Stimulated activated CD4-positive, alpha-beta T cell treated with anti-CD3 and anti-CD28 coated beads, Interleukin-12 subunit alpha, Interleukin-12 subunit beta, amount 100 ng/mL, for 4 hours (primary cell): ENCODE data around the gene EIF4G3.

Experiments
- DNase-seq: peaks from one replicate; pipeline ENCODE4 v3.0.0-alpha.2; 2020

Gene EIF4G3

DNA sequence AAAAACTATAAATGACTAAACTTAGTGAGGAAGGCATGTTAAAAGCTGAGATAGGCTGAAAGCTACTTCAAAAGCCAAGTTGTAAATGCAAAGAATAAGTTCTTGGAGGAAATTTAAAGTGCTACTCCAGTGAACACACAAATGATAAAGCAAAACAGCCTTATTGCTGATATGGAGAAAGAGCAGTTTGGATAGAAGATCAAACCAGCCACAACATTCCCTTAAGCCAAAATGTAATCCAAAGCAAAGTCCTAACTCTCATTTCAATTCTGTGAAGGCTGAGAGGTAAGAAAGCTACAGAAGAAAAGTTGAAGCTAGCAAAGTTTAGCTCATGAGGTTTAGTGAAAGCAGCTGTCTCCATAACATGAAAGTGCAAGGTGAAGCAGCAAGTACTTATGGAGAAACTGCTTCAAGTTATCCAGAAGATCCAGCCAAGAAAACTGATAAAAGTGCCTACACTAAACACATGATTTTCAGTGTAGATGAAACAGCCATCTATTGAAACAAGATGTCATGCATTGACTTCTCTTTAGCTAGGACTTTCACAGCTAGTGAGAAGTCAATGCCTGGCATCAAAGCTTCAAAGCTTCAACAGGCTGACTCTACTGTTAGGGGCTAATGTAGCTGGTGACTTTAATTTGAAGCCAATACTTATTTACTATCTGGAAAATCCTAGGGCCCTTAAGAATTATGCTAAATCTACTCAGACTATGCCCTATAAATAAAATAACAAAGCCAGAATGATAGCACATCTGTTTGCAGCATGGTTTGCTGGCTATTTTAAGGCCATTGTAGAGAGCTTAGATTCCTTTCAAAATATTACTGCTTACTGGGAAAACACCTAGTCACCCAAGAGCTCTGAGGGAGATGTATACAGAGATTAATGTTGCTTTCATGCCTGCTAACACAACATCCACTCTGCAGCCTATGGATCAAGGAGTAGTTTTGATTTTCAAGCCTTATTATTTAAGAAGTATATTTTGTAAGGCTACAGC lies 188.6 kb downstream of the EIF4G3 start:
- no peak for DNase-seq

DNA sequence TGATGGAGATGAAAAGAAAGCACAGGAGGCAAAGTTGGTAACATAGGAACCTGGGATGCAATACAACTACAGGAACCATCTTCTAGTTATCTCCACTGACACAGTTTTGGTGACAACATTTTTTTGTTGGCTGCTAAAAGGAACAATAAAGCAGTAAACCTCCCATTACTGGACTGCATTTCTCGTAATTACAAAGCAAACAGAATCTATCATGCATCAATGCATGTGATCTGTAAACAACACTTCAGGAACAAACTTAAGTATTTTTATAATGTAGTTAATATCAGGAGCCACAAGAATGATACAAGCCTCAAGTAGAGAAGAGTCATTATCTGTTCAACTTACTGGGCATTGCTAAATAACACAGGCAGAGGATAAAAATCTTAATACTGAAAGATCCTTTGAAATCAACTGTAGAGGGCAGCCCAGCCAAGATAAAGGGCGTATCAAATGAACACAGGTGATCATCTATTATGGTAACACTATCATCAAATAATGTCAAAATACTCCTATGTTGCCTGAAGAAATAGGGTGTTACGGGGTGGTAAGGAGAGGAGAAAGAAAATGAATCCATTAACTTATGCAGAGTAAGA lies 193.3 kb downstream of the EIF4G3 start:
- no peak for DNase-seq

DNA sequence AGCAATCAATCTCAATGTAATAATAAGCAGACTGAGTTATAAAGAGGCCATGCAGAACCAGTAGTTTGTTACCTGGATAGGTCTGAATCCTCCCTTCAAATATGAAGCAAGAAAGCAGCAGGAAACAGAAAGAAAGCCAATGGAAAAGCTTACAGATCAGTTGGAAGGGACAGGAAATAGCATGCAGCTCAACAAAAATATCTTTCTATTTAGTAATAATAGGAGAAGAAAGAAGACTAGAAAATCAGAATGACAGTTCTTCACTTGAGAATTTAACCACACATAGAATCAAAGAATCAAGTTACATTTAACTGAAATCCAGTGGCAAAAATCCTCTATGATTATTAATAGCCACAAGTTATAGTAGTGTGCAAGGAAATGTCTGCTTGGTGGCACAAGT lies 194.4 kb downstream of the EIF4G3 start:
- no peak for DNase-seq

DNA sequence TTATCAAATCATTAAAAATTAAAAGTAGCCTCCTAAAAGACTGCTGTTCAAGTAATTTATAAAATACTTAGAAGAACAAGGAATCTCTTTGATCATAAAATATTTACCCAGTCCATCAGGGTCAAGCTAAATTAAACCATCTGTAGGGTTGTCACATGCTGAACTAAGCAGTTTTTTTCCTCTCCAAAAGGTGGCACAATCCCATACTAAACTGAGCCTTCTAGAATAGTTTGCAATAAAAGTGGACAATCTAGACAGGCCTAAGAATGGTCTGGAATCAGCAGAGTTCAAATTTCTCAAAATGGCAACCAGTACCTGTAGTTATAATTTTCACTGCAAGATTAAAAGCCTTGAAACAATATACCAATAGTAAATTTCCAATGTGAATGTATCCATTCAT lies 194.8 kb downstream of the EIF4G3 start:
- no peak for DNase-seq

DNA sequence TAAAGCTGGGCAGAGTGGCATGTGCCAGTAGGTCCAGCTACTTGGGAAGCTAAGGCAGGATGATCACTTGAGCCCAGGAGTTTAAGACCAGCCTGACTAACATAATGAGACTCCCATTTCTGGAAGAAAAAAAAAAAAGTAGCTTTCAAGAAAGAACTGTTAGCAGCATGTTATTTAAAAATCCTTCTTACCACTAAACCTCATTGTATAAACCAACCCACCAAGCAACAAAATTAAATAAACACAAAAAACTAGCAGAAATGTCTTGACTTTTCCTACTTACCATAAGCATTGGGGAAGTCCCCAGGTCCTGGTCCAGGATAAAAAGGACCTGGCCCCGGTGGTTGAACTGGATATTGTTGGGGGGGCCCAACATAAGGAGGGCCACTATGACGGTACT lies 196.6 kb downstream of the EIF4G3 start:
- no peak for DNase-seq

DNA sequence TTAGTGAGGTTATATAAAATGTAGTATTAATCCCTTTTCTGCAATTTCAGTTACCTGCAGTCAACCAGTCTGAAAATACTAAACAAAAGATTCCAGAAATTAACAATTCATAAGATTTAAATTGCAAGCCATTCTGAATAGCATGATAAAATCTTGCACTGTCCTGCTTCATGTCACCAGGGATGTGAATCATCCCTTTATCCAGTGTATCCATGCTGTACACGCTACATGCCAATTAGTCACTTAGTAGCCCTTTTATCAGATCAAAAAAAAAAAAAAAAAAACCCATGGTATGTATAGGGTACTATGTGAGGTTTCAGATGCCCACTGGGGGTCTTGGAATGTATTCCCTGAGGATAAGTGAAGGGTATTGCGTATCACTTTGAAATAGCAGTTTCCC lies 198.3 kb downstream of the EIF4G3 start:
- no peak for DNase-seq

DNA sequence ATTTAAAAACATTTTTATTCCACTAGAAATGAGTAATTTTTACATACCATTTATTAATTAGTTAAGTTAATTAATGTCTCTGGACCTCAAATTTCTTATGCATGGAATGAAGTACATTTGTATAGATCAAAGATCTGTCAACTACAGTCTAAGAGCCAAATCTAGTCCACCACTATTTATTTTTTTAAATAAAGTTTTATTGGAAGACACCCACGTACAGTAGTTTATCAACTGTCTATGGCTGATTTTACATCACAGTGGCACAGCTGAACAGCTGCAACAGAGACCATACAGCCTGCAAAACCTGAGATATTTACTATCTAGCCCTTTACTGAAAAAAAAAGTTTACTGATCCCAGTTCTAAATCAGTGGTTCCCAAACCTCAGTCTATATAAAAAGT lies 201.0 kb downstream of the EIF4G3 start:
- DNase-seq: no peak

DNA sequence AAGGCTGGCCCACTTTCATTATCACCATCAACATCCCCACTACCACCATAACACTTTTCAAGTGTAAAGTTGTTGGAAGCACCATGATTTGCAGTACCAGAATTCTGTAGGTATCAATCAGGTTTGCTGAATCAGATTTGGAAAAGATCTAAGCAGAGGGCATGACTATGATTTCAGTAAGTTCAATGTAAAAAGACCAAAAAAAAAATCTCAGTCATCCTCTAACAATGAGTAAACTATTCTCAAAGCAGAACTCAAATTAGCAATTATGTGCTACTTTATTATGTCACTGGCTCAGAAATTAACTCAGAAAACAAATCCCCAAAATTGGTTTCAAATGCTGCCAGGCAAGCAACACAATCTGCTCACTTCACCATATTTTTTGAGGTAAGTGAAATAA lies 201.7 kb downstream of the EIF4G3 start:
- DNase-seq: no peak

DNA sequence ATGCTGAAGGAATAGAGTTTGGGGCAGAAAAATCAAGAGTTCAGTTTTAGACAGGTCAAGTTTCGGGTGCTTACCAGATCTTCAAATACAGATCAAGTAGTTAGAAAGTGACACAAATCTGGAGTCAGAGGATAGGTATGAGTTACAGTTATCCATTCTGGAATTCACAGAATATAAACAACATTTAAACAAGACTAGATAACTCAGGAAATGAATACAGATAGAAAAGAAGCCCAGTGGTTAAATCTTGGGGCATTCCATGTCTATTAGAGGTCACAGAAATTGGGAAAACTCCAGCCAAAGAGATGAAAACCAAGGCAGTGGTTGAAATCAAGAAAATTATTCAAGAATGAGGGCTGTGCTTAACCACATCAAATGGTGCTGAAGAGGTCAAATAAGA lies 202.6 kb downstream of the EIF4G3 start:
- DNase-seq: no peak

DNA sequence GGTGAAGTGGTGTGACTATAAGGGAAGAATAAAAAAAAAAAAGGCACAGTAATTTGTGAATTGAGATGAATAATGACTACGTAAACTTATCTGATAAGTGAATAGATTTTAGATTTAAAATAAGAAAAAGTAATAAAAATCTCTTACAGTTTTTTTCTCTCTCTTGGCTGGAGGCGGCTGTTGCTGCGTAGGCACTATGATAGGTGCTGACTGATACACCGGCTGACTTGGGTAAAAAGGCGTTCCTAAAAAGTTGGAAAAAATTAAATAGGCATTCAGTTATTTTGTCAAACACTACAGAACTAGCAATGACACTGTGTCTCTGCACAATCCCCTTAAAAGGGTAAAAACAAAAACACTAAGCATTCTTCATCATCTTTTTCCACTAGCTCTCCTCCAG lies 203.8 kb downstream of the EIF4G3 start:
- DNase-seq: no peak

DNA sequence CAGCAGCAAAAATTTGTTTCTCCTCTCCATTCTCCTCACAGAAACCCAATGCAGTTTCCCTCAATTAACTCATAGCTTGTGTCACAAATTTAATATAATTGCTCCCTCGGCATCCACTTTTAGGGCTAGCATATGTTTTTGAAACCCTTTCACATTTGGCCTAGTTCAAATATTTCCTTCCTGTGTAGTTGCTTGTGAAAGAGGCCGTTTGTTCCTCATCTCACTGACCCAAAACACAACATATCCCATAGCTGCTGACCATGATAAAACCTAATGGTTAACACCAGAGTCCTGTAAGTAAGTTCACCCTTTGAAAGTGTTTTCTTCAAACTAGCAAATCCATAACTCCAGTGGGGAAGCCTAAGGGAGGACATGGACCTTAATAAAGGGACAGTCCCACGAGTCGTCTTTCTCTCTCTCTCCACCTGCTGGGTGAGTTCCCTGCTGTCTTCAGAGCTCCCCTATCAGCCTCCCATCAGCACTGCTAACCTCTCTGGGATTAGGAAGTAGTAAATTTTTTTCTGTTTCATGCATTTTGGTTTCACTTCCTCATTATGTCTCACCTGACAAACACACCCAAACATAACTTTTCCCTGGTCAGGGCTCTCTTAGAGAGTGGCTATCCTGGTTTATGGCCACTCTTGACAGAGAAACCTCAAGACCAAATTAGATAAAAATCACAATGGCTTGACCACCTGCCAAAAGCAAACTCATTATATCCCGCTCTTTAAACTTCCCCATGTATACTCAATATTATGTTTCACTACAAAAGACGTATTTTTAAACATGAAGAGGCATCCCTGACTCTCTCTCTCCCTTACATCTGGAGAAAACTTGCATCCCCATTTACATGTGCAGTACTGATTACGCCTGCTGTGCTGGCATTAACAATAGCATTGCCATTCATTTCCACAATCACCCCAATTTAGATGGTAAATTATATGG lies 211.9 kb downstream of the EIF4G3 start:
- DNase-seq: no peak

DNA sequence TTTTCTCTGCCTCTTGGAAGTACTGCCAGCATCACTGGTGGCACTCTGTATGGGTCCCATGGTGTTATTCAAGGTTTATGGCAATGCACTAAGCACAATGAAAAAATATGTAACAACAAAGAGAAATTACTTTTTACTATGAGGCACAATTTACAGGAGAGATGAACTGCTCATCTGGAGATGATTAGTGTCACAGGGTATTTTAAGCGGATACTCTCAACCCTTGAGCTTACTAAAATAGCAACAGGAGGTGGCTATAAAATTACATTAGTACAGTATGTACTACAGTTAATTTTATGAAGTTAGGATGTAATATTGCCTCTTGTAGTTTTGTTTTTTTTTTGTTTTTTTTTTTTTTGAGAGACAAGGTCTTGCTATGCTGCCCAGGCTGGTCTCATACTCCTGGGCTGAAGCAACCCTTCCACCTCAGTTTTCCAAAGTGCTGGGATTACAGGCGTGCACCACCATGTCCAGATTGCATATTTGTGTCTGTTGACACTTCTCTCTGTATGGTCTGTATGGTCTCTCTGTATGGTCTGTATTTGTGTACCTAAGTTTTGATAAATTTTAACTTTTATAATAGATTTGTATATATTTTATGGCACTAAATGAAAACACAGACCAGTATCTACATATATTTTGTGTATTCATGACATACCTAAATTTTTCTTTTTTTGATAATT lies 214.0 kb downstream of the EIF4G3 start:
- DNase-seq: no peak

DNA sequence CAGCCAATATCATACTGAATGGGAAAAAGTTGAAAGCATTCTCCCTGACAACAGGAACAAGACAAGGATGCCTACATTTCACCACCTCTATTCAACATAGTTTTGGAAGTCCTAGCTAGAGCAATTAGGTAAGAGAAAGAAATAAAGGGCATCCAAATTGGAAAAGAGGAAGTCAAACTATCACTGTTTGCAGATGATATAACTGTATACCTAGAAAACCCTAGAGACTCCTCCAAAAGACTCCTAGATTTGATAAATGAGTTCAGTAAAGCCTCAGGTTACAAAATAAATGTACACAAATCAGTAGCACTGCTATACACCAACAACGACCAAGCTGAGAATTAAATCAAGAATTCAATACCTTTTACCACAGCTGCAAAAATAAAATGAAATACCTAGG lies 218.3 kb downstream of the EIF4G3 start:
- no peak for DNase-seq

DNA sequence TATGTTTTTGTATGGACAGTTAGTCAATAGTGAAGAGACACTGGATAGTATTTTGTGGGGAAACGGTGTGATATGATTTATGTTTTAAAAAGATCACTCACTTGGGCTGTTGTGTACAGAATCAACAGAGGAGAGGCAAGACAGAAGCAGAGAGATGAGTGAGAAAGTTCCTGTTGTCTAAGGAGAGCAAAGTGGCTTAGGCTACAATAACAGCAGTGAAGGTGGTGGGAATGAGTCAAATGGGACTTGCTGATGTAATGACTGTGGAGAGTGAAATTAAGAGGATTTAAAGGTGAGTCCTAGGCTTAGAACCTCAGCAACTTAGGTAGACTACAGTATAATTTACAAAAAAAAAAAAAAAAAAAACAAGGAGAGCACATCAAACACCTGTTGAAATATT lies 220.4 kb downstream of the EIF4G3 start:
- no peak for DNase-seq

DNA sequence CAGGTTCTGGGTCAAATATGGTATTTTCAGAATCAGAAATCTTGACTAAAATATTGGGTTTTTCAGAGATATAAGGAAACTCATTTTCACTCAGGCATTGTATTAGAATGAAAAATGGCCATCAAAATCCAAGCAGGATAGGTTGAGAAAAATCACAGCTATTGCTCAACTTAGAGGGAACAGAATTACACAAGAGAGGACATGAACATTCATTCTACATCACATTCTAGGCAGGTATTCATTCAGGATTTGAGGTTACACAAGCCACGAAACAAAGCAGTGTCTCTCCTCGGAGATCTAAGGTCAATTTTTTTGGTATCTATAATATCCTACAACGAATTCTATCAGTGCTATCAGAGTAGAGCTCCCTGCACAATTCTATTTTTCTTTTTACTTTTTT lies 226.0 kb downstream of the EIF4G3 start:
- DNase-seq: no peak

DNA sequence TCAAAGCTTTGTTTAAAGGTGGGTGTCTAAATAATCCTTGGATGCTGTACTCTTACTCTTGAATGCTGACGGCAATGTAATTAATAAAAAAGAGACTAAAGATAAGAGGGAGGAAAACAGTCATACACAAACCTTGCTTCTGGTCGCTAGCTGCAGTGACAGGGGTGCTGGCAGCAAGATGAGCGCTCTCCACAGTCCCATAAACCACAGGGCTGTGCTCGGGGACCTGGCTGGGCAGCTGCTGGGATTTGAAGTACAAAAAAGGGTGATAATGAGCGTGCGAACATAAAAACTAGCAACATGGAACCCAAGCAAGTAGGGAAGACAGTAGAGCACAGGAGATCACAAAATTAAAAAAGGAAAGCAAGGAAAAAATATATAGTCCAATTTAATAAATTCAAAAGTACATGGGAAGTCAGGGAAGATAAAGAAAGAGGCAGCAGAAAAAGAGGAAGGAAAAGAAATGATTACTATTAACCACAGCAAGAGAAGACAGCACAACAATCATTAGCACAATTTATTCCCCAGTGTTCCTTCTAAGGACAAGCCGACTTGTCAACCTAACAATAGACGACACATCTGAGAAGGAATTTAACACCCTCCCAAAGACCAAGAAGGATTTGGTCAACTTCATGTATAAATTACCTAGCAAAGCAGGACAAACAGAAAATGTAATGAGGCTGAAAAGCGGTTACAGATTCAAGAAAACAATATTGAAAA lies 226.7 kb downstream of the EIF4G3 start:
- no peak for DNase-seq

DNA sequence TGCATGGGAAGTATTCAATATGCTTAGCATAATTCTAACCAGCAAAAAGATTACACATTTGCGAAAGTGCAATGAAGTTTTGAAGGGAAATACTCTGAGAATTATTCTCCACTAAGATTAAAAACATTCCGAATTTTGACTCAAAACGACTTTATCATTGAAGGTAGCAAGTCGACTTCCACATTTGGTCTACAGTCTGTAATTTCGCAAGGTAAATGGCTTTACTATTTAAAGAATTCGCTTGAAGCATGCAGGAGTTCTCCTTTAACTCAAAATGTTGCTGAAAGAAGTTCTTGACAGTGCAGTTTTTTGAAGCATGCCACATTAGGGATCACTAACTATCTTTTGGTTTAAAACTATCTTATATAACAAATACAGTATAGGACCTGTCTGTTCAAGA lies 228.6 kb downstream of the EIF4G3 start:
- DNase-seq: no peak

DNA sequence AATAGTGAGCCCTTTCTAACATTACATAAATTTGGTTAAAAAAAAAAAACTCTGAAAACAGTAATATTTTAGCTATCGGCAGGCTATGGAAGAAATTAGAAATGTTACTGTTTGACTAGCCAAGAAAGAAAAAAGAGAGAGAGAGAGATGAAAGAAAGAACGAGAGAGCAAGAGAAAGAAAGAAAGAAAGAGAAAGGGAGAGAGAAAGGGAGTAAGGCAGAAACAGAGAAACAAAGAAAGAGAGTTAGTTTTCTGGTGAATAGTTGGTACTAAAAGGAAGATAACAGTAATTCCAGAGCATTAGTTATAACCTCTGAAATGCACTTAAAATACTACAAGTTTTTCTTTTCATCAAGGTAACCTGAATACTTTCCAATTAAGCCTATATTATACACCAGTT lies 229.3 kb downstream of the EIF4G3 start:
- no peak for DNase-seq

DNA sequence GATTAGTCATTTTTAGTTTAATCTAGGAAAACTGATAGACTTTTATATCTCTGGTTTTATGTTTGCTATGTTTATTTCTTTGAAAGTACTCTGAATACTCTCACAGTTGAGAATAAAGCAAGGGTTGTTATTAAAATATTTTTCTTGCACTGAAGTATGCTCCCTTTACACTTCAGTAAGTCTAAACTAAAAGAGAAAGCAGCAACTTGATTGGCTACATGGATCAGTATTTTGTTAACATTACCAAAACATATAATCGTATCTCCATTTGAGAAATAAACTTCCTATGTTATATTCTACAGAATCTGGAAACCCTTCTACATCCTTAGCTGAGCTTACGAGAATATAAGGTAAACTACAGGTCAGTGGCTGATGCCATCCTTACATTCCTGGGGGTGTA lies 240.1 kb downstream of the EIF4G3 start:
- DNase-seq: no peak

DNA sequence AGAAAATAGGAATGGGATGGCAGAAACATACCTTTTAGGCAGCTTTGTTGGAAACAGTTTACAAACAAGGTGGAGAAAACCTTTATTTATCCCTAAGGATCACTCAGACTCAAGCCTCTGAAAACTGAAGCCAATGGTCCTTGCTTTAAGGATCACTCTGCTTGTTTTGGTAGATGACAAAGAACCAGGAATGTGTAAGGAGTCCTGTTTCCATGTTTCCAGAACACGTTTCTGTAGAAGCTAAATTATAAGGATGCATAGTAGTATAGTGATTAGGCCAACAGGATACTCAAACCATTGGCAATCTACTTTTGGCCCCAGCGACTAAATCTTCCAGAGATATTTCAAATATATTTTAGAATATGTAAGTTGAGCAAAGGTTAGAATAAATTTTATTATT lies 240.5 kb downstream of the EIF4G3 start:
- DNase-seq: no peak

DNA sequence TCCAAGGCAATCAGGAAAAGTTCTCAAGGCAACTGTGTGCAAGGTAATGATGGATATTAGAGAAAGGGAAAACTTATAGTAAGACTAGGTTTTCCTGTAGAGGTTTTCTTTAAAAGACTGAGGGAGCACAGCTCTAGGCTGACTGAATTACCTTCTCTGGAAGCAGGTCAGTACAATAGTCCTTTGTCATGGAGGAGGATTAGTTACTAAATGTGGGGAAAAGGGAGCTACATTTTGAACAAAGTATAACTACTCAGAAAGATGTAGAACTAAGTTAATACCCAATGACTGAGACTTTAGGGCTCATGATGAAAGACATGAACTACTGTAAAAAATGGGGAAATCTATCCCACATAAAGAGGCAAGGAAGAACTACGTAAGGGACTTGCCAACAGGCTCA lies 241.0 kb downstream of the EIF4G3 start:
- DNase-seq: no peak

DNA sequence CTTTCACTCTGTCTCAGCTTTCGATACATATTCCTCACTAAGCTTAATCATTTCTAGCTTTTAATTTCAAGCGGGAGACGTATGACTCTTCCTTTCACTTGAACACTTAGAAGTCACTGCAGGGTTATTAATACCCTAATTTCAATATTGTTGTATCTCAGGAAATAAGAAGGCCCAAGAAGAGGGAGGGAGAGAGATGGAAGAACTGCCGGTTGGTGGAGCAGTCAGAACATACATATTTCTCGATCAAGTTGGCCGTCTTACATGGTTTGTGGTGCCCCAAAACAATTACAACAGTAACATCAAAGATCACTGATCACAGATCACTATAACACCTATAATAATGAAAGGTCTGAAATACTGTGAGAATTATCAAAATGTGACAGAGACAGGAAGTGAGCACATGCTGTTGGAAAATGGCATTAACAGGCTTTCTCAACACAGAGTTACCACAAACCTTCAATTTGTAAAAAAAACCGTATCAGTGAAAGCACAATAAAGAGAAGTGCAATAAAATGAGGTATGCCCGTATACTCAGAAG lies 244.2 kb downstream of the EIF4G3 start:
- peak; percentile 4 for DNase-seq
